Right lobe of liver (tissue), 6 donors: Measurements from ENCODE around the gene TAS2R46. TPM values are rescaled to one million over a fixed set of nuclear protein-coding genes. Genes with fewer than 3 reads are reported as not detected.
"Not testable (repeated sequence)": the region's sequence is repeated elsewhere in the genome, so short reads cannot be mapped to it uniquely, and the experiment has no call there.

Experiments
- ATAC-seq, 4 donors: fragments of 200-7000 bp; cut with Tn5 transposase; one replicate each; pipeline ENCODE4 v1.9.1; 2020; ENCODE audit warnings: mild to moderate bottlenecking in 4 of 4, moderate library complexity in 4 of 4
- DNase-seq, 3 donors: peaks; one replicate each; pipeline ENCODE4 v3.0.0-alpha.2; 2020
- H3K27ac ChIP-seq, 3 donors: fragments of 200-600 bp; one replicate each; pipeline ENCODE4 v1.8.0; 2022
- H3K27me3 ChIP-seq, 2 donors: fragments of 200-600 bp; one replicate each; pipeline ENCODE4 v1.8.0; 2022
- H3K36me3 ChIP-seq, 4 donors: fragments of 200-600 bp; sonication (generic) in 1 of 4; one replicate each; pipeline versions ENCODE4 v1.5.1 to v1.8.0; 2017 to 2022; ENCODE audit warnings: control low read depth in 1 of 4
- H3K4me1 ChIP-seq, 4 donors: fragments of 200-600 bp; sonication (generic) in 1 of 4; one replicate each; pipeline versions ENCODE4 v1.5.1 to v1.8.0; 2017 to 2022; ENCODE audit warnings: control low read depth in 1 of 4
- H3K4me3 ChIP-seq, 3 donors: fragments of 200-600 bp; one replicate each; pipeline ENCODE4 v1.8.0; 2022
- H3K9me3 ChIP-seq, 4 donors: fragments of 200-600 bp; sonication (generic) in 1 of 4; one replicate each; pipeline versions ENCODE4 v1.5.1 to v1.8.0; 2017 to 2022; ENCODE audit warnings: control low read depth in 1 of 4
- POLR2A ChIP-seq: fragments of 450-650 bp; IDR thresholded peaks from one replicate; pipeline ENCODE4 v1.6.1; 2017; ENCODE audit warnings: antibody characterized with exemption, mild to moderate bottlenecking
- WGBS: methylation state at CpG from one replicate; pipeline ENCODE4 v1.1.6; 2018; ENCODE audit warnings: low coverage, low lambda C conversion rate; ENCODE audit not compliant: insufficient coverage; ENCODE audit errors: missing lambda C conversion rate; 5-methylcytosine and 5-hydroxymethylcytosine counted together
- intact Hi-C, 2 donors: fragments of 100-400 bp; cut with DNase I; formaldehyde crosslinking; loops; one replicate each; pipeline versions ENCODE4 v1.11.2 to v1.14.1; 2022
- total RNA-seq, 6 experiments: library from RNA; depleted of rRNA in 2 of 6; stranded (reverse); fragments of >200 nt in 2 of 6; fragmentation: NEBNext Ultra II Directional in 3 of 6; extraction: Animal tissue kit (Norgen Biotek cat#: 25700) in 3 of 6; gene quantifications; one replicate each; pipeline versions ENCODE4 v1.1.0 to v1.2.4, GENCODE V29; 2016 to 2023
- TF ChIP-seq, protein P1 (sequence below), 4 donors: fragments of 200-600 bp in 3 of 4; fragments of 450-650 bp in 1 of 4; IDR thresholded peaks; one replicate each; pipeline versions ENCODE4 v1.5.1 to v1.8.0; 2016 to 2022; ENCODE audit warnings: antibody characterized with exemption in 4 of 4, mild to moderate bottlenecking in 2 of 4
- donor health status: DM: no; HTN: yes; CAD: no.
- donor health status: DM: no; HTN: no; CAD: no.
- donor health status: DM: no; HTN: no; CAD: no.
- donor health status: DM: no; HTN: yes; CAD: no.
- donor health status: DM: no; HTN: yes; CAD: no.

The TAS2R46 gene
- total RNA-seq, 6 experiments from 2014 or later, result 0.51 to 2.6 (median 0.88) TPM

DNA sequence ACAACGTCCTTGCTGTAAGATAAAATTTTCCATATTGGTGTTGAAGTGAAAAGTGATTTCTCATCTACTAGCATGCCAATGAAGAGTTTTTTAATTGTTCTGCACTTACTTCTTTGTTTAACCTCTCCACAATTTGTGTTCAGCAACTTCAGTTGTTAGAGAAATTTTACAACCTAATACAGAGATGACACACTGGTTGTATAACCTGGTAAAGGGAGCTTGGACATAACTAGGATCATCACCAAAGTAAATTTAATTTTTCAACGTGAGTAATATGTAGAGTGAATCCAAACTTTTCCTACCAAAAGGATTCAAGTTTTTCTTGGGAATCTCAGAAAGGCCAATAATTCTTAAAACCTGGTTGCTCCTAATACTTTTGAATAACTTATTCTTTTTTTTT lies 43.5 kb upstream of the TAS2R46 start:
- no peaks in the 10 kb centered on the region for H3K27me3 ChIP-seq
- H3K9me3 ChIP-seq, result no peaks in the 10 kb centered on the region
- H3K4me3 ChIP-seq, result no peak overlapping the region
- ATAC-seq, result peak in 3 of 4 donors; percentile 36 to 54 (median 45)
- intact Hi-C loops, result no loop called here
- peaks cover 0 to 12% (median 0%) of the 10 kb centered on the region in 4 donors for H3K4me1 ChIP-seq
- peak overlapping the region in 1 of 3 donors; percentile 4 for H3K27ac ChIP-seq
- no peaks in the 10 kb centered on the region for H3K36me3 ChIP-seq
- TF ChIP-seq, protein P1, sequence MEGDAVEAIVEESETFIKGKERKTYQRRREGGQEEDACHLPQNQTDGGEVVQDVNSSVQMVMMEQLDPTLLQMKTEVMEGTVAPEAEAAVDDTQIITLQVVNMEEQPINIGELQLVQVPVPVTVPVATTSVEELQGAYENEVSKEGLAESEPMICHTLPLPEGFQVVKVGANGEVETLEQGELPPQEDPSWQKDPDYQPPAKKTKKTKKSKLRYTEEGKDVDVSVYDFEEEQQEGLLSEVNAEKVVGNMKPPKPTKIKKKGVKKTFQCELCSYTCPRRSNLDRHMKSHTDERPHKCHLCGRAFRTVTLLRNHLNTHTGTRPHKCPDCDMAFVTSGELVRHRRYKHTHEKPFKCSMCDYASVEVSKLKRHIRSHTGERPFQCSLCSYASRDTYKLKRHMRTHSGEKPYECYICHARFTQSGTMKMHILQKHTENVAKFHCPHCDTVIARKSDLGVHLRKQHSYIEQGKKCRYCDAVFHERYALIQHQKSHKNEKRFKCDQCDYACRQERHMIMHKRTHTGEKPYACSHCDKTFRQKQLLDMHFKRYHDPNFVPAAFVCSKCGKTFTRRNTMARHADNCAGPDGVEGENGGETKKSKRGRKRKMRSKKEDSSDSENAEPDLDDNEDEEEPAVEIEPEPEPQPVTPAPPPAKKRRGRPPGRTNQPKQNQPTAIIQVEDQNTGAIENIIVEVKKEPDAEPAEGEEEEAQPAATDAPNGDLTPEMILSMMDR (IDR thresholded peaks at IDR 0.05), result no peak
- TF ChIP-seq POLR2A, result no peak
- 38% methylated on average over 2 of the region's 2 CpGs for WGBS
- DNase-seq, result no peak

DNA sequence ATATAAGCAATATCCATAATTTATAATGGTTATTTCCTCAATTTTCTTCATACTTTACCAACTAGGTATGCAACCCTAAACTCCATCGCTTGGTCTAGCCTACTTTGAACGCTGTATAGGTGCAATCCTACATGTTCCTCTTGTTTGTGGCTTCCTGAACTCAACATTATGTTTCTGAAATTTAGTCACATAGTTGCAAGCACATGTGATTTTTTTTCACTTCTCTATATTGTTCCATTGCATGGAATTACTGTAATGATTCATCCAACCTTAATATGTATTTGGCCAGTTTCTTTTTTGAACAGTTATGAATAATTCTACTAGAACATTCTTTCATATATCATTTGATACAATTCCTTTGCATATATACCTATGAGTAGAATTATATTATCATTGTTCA lies 32.8 kb upstream of the TAS2R46 start:
- intact Hi-C loops, result not testable (repeated sequence)

GRCh38 chr12:11092128-11092527 lies 30.0 kb upstream of the TAS2R46 start, which contains the start of gene TAS2R43:
Gene TAS2R43, minus strand, starts transcription at chr12:11092313. Its CDS starts 84 bp downstream, at chr12:11092229.
- Histone ChIP-seq H3K4me1 (no peaks in the 10 kb centered on the region), H3K36me3 (no peaks in the 10 kb centered on the region), H3K27ac (no peak within 1 kb of the TSS), H3K4me3 (no peak within 1 kb of the TSS), H3K9me3 (no peaks in the 10 kb centered on the region), H3K27me3 (no peaks in the 10 kb centered on the region)
- WGBS, result 94% methylated on average over 5 of the region's 6 CpGs
- ATAC-seq (no peak), DNase-seq (no peak)
- intact Hi-C loops, result no loop called here
- TF ChIP-seq, protein P1 (IDR thresholded peaks at IDR 0.05), result no peak
- TF ChIP-seq POLR2A, result no peak

More for the DNA sequence above, 32.8 kb upstream of the TAS2R46 start:
- ATAC-seq, H3K27ac ChIP-seq, H3K4me1 ChIP-seq, H3K9me3 ChIP-seq, H3K4me3 ChIP-seq, H3K27me3 ChIP-seq, DNase-seq, H3K36me3 ChIP-seq: not testable (repeated sequence)
- no CpG with 5 or more reads among the region's 2 CpGs for WGBS

- no peaks in the 10 kb centered on the region for H3K36me3 ChIP-seq
- ATAC-seq, result no peak
- H3K27me3 ChIP-seq, result no peaks in the 10 kb centered on the region
- H3K4me3 ChIP-seq, result no peak overlapping the region
- DNase-seq, result no peak
- intact Hi-C loops, result no loop called here
- TF ChIP-seq, protein P1 (IDR thresholded peaks at IDR 0.05), result no peak
- TF ChIP-seq POLR2A, result no peak
- no peaks in the 10 kb centered on the region for H3K4me1 ChIP-seq
- H3K27ac ChIP-seq, result no peak overlapping the region
- no peaks in the 10 kb centered on the region for H3K9me3 ChIP-seq
- WGBS, result 91% methylated on average over 4 of the region's 5 CpGs
These were observed 27.2 kb upstream of the TAS2R46 start for GRCh38 chr12:11089246-11089645.

- intact Hi-C loops, result no loop called here
These were observed 23.3 kb upstream of the TAS2R46 start for GRCh38 chr12:11085419-11085818.

More at GRCh38 chr12:11085419-11085818, 23.3 kb upstream of the TAS2R46 start:
- Histone ChIP-seq H3K36me3 (no peaks in the 10 kb centered on the region), H3K27ac (no peak overlapping the region), H3K27me3 (no peaks in the 10 kb centered on the region), H3K9me3 (no peaks in the 10 kb centered on the region), H3K4me3 (no peak overlapping the region), H3K4me1 (no peaks in the 10 kb centered on the region)
- ATAC-seq (no peak), DNase-seq (no peak)
- 57% methylated on average over 3 of the region's 3 CpGs for WGBS
- TF ChIP-seq, protein P1 (IDR thresholded peaks at IDR 0.05), result no peak
- TF ChIP-seq POLR2A, result no peak
